CD4-positive, alpha-beta memory T cell (primary cell): ENCODE results near the gene RPL23. TPM values are rescaled to one million over a fixed set of nuclear protein-coding genes. Genes with fewer than 3 reads are reported as not detected.
A peak's percentile ranks its signal among the peaks of the same experiment; 100 is the strongest.

Experiments
- CTCF ChIA-PET: fragments of 350-600 bp; sonication (Branson Sonifier 250); formaldehyde crosslinking; loops from one replicate; lab custom pipeline; 2021; ENCODE audit warnings: inconsistent platforms; ENCODE audit not compliant: partially characterized antibody; lab: Charles Lee
- POLR2A ChIA-PET: fragments of 350-600 bp; sonication (Branson Sonifier 250); formaldehyde crosslinking; loops from one replicate; lab custom pipeline; 2021; ENCODE audit not compliant: partially characterized antibody; lab: Charles Lee
- DNase-seq, 5 donors: peaks; one replicate each; pipeline versions ENCODE4 v3.0.0 to v3.0.0-alpha.2; 2020 to 2022; ENCODE audit warnings: mixed read lengths in 1 of 5
- H3K27ac ChIP-seq: one replicate; pipeline ENCODE4 v1.7.0; 2013; ENCODE audit warnings: low read depth, low read length
- H3K27me3 ChIP-seq: 2 replicates; pipeline ENCODE4 v1.7.0; 2013; ENCODE audit warnings: mild to moderate bottlenecking, low read length, moderate library complexity; ENCODE audit not compliant: insufficient read depth
- H3K36me3 ChIP-seq: 2 replicates; pipeline ENCODE4 v1.7.0; 2013; ENCODE audit warnings: mild to moderate bottlenecking, low read length, moderate library complexity; ENCODE audit not compliant: insufficient read depth
- H3K4me1 ChIP-seq: 2 replicates; pipeline ENCODE4 v1.7.0; 2013; ENCODE audit warnings: mild to moderate bottlenecking, low read length, moderate library complexity; ENCODE audit not compliant: insufficient read depth
- H3K4me3 ChIP-seq, 2 donors: one replicate each; pipeline ENCODE4 v1.7.0; 2013; ENCODE audit warnings: low read length in 2 of 2, mild to moderate bottlenecking in 1 of 2
- H3K9me3 ChIP-seq, 2 donors: one replicate each; pipeline ENCODE4 v1.7.0; 2013; ENCODE audit warnings: low read length in 2 of 2, control low read depth in 1 of 2; ENCODE audit not compliant: control insufficient read depth in 1 of 2
- H3K27ac Mint-ChIP-seq, 7 donors: one replicate each; pipeline ENCODE4 v1.8.0; 2020 to 2021; ENCODE audit warnings: mixed read lengths in 7 of 7, mild to moderate bottlenecking in 6 of 7, inconsistent platforms in 3 of 7, moderate library complexity in 3 of 7
- H3K27me3 Mint-ChIP-seq, 2 donors: one replicate each; pipeline ENCODE4 v1.8.0; 2020 to 2021; ENCODE audit warnings: mixed read lengths in 2 of 2
- H3K36me3 Mint-ChIP-seq, 2 donors: one replicate each; pipeline ENCODE4 v1.8.0; 2020 to 2021; ENCODE audit warnings: mixed read lengths in 2 of 2, inconsistent platforms in 1 of 2, mild to moderate bottlenecking in 1 of 2
- H3K4me1 Mint-ChIP-seq, 4 donors: one replicate each; pipeline ENCODE4 v1.8.0; 2020 to 2021; ENCODE audit warnings: mixed read lengths in 4 of 4, mild to moderate bottlenecking in 1 of 4
- H3K4me3 Mint-ChIP-seq, 8 donors: one replicate each; pipeline ENCODE4 v1.8.0; 2020 to 2021; ENCODE audit warnings: mixed read lengths in 8 of 8, mild to moderate bottlenecking in 7 of 8, moderate library complexity in 6 of 8, inconsistent platforms in 3 of 8
- H3K9me3 Mint-ChIP-seq, 8 donors: one replicate each; pipeline ENCODE4 v1.8.0; 2020 to 2021; ENCODE audit warnings: mixed read lengths in 8 of 8, mild to moderate bottlenecking in 5 of 8, inconsistent platforms in 3 of 8, moderate library complexity in 1 of 8
- intact Hi-C: fragments of 100-400 bp; cut with micrococcal nuclease; formaldehyde crosslinking; loops from one replicate; pipeline ENCODE4 v1.15.1; 2023
- polyA plus RNA-seq, 2 donors: library from polyadenylated mRNA; unstranded; fragments of 300-500 nt; fragmentation: Illumina TruSeq; gene quantifications; one replicate each; pipeline ENCODE4 v1.2.3, GENCODE V29; 2021
- total RNA-seq, 2 experiments: library from RNA; stranded (reverse); gene quantifications; one replicate each; pipeline ENCODE4 v1.2.3, GENCODE V29; 2021

The RPL23 gene
- total and polyA plus RNA-seq, 4 experiments from 2014 or later: 728 to 1,572 (median 1,413) TPM

- ChIA-PET CTCF (interaction anchor here (0.6 to 1.3 kb wide), 3 partner anchors 11 to 51 kb away, joined by 3 read pairs; no protein-coding TSS in a partner anchor), POLR2A (interaction anchor here (3.0 to 10.4 kb wide), 3 partner anchors 10 to 17 kb away, joined by 12 to 138 read pairs (median 24); partner anchors contain the start of gene LASP1)
- Mint-ChIP-seq H3K27me3 (no peaks in the 10 kb centered on the region), H3K4me3 (peak overlapping the region in 5 of 8 donors; percentile 15 to 67 (median 41)), H3K27ac (peak overlapping the region; percentile 43 to 92 (median 84)), H3K9me3 (no peaks in the 10 kb centered on the region), H3K36me3 (peaks cover 32 to 60% of the 10 kb centered on the region in 2 donors), H3K4me1 (peaks cover 57 to 93% (median 77%) of the 10 kb centered on the region in 4 donors)
- intact Hi-C loops: no loop called here
- Histone ChIP-seq H3K27me3 (no peaks in the 10 kb centered on the region), H3K27ac (peak overlapping the region; percentile 24), H3K4me1 (peaks cover 99% of the 10 kb centered on the region), H3K4me3 (no peak overlapping the region), H3K9me3 (no peaks in the 10 kb centered on the region), H3K36me3 (peaks cover 26% of the 10 kb centered on the region)
- no peak for DNase-seq
Observed at GRCh38 chr17:38886643-38887010, 33.1 kb upstream of the RPL23 start.

- ChIA-PET POLR2A (interaction anchor here (0.8 to 10.4 kb wide), 7 partner anchors 8 to 182 kb away, joined by 3 to 138 read pairs (median 12); partner anchors contain the start of gene LASP1), CTCF (interaction anchor here (0.6 to 1.3 kb wide), 4 partner anchors 11 to 151 kb away, joined by 3 to 5 read pairs (median 4); partner anchors contain the start of gene LASP1)
- H3K9me3 Mint-ChIP-seq: no peaks in the 10 kb centered on the region
- Histone ChIP-seq H3K4me1 (peaks cover 99% of the 10 kb centered on the region), H3K27ac (peak overlapping the region; percentile 24), H3K36me3 (peaks cover 26% of the 10 kb centered on the region), H3K27me3 (no peaks in the 10 kb centered on the region), H3K4me3 (no peak overlapping the region), H3K9me3 (no peaks in the 10 kb centered on the region)
- peaks cover 58 to 93% (median 77%) of the 10 kb centered on the region in 4 donors for H3K4me1 Mint-ChIP-seq
- DNase-seq: no peak
- H3K27ac Mint-ChIP-seq: peak overlapping the region; percentile 83 to 95 (median 90)
- peaks cover 35 to 62% of the 10 kb centered on the region in 2 donors for H3K36me3 Mint-ChIP-seq
- H3K27me3 Mint-ChIP-seq: no peaks in the 10 kb centered on the region
- peak overlapping the region; percentile 1 to 67 (median 58) for H3K4me3 Mint-ChIP-seq
- intact Hi-C loops: no loop called here
Observed at GRCh38 chr17:38885728-38886642, 32.5 kb upstream of the RPL23 start.

- H3K9me3 Mint-ChIP-seq: no peaks in the 10 kb centered on the region
- Histone ChIP-seq H3K36me3 (peaks cover 26% of the 10 kb centered on the region), H3K4me3 (no peak overlapping the region), H3K27ac (peak overlapping the region; percentile 13), H3K4me1 (peaks cover 99% of the 10 kb centered on the region), H3K27me3 (no peaks in the 10 kb centered on the region), H3K9me3 (no peaks in the 10 kb centered on the region)
- peak overlapping the region in 6 of 8 donors; percentile 51 to 67 (median 58) for H3K4me3 Mint-ChIP-seq
- CTCF ChIA-PET: interaction anchor here (0.6 to 1.6 kb wide), 4 partner anchors 12 to 150 kb away, joined by 3 to 5 read pairs (median 4); partner anchors contain the start of gene LASP1
- H3K27me3 Mint-ChIP-seq: no peaks in the 10 kb centered on the region
- peak overlapping the region; percentile 70 to 95 (median 87) for H3K27ac Mint-ChIP-seq
- H3K36me3 Mint-ChIP-seq: peaks cover 36 to 61% of the 10 kb centered on the region in 2 donors
- peaks cover 56 to 93% (median 73%) of the 10 kb centered on the region in 4 donors for H3K4me1 Mint-ChIP-seq
- intact Hi-C loops: no loop called here
- POLR2A ChIA-PET: interaction anchor here (0.8 to 10.4 kb wide), 7 partner anchors 9 to 181 kb away, joined by 3 to 138 read pairs (median 12); partner anchors contain the start of gene LASP1
- no peak for DNase-seq
Observed at GRCh38 chr17:38885044-38885727, 31.7 kb upstream of the RPL23 start.

GRCh38 chr17:38883592-38884526 is 30.3 kb upstream of the RPL23 start:
- POLR2A ChIA-PET: interaction anchor here (0.6 to 10.4 kb wide), 5 partner anchors 10 to 870 kb away, joined by 3 to 138 read pairs (median 16); partner anchors contain the start of genes LASP1 and RPL23

GRCh38 chr17:38882870-38883269 is 29.3 kb upstream of the RPL23 start:
- H3K4me1 ChIP-seq: peaks cover 100% of the 10 kb centered on the region
- peak overlapping the region in 7 of 8 donors; percentile 17 to 90 (median 60) for H3K4me3 Mint-ChIP-seq
- no peak overlapping the region for H3K4me3 ChIP-seq
- H3K27ac ChIP-seq: peak overlapping the region; percentile 37
- POLR2A ChIA-PET: interaction anchor here (1.0 to 10.4 kb wide), 6 partner anchors 8 to 41 kb away, joined by 3 to 138 read pairs (median 12); partner anchors contain the start of genes LASP1 and RPL23
- CTCF ChIA-PET: no interaction called here
- DNase-seq: no peak
- no peaks in the 10 kb centered on the region for H3K27me3 ChIP-seq
- H3K36me3 ChIP-seq: peaks cover 33% of the 10 kb centered on the region
- H3K9me3 ChIP-seq: no peaks in the 10 kb centered on the region
- peaks cover 63 to 91% (median 76%) of the 10 kb centered on the region in 4 donors for H3K4me1 Mint-ChIP-seq
- intact Hi-C loops: loop anchor here (2.0 kb wide), 1 partner anchor 16 kb away; no protein-coding TSS in a partner anchor
- no peaks in the 10 kb centered on the region for H3K9me3 Mint-ChIP-seq
- H3K36me3 Mint-ChIP-seq: peaks cover 40 to 69% of the 10 kb centered on the region in 2 donors
- peak overlapping the region; percentile 48 to 93 (median 91) for H3K27ac Mint-ChIP-seq
- no peaks in the 10 kb centered on the region for H3K27me3 Mint-ChIP-seq

More at GRCh38 chr17:38883592-38884526, 30.3 kb upstream of the RPL23 start:
- Mint-ChIP-seq H3K4me3 (peak overlapping the region; percentile 60 to 90 (median 78)), H3K27me3 (no peaks in the 10 kb centered on the region), H3K27ac (peak overlapping the region; percentile 83 to 95 (median 92)), H3K4me1 (peaks cover 57 to 89% (median 72%) of the 10 kb centered on the region in 4 donors), H3K36me3 (peaks cover 38 to 65% of the 10 kb centered on the region in 2 donors), H3K9me3 (no peaks in the 10 kb centered on the region)
- CTCF ChIA-PET: interaction anchor here (1.0 to 1.6 kb wide), 2 partner anchors 14 to 15 kb away, joined by 5 read pairs; partner anchors contain the start of gene LASP1
- Histone ChIP-seq H3K27me3 (no peaks in the 10 kb centered on the region), H3K4me1 (peaks cover 99% of the 10 kb centered on the region), H3K27ac (peak overlapping the region; percentile 37), H3K4me3 (no peak overlapping the region), H3K9me3 (no peaks in the 10 kb centered on the region), H3K36me3 (peaks cover 30% of the 10 kb centered on the region)
- intact Hi-C loops: loop anchor here (2.0 kb wide), 1 partner anchor 15 kb away; no protein-coding TSS in a partner anchor
- DNase-seq: peak in 1 of 5 donors; percentile 29
